Activated CD4-positive, alpha-beta T cell treated with anti-CD3 and anti-CD28 coated beads, Interleukin-2, amount 50 U/mL, for 1 hour (primary cell): ENCODE results near the gene PSMD14.

Source experiments
- DNase-seq: peaks from one replicate; pipeline ENCODE4 v3.0.0-alpha.2; 2020

PSMD14 gene

DNA sequence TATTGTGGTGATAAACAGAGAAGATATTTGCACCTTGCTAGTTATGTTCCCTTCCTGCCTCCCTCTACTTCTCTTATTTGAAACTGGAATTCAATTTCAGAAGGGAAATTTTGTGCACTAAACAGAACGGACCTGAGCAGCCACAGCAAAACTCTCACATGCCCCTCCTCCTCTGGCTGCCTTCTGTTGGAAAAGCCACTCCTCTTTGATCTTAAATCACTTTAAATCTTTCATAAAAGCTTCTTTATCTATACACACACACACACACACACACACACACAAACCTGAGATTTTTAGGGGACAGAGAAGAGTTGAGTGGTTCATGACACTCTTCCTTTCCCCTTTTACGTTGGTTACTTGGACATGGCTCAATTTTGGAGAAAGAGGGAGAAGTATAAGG is 113.5 kb downstream of the PSMD14 start:
- no peak for DNase-seq

- DNase-seq, result no peak
Measured at GRCh38 chr2:161422816-161423403, 114.7 kb downstream of the PSMD14 start.

DNA sequence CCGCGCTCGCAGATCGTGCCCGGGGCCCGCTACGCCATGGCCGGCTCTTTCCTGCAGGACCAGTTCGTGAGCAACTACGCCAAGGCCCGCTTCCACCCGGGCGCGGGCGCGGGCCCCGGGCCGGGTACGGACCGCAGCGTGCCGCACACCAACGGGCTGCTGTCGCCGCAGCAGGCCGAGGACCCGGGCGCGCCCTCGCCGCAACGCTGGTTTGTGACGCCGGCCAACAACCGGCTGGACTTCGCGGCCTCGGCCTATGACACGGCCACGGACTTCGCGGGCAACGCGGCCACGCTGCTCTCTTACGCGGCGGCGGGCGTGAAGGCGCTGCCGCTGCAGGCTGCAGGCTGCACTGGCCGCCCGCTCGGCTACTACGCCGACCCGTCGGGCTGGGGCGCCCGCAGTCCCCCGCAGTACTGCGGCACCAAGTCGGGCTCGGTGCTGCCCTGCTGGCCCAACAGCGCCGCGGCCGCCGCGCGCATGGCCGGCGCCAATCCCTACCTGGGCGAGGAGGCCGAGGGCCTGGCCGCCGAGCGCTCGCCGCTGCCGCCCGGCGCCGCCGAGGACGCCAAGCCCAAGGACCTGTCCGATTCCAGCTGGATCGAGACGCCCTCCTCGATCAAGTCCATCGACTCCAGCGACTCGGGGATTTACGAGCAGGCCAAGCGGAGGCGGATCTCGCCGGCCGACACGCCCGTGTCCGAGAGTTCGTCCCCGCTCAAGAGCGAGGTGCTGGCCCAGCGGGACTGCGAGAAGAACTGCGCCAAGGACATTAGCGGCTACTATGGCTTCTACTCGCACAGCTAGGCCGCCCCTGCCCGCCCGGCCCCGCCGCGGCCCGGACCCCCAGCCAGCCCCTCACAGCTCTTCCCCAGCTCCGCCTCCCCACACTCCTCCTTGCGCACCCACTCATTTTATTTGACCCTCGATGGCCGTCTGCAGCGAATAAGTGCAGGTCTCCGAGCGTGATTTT is 115.5 kb downstream of the PSMD14 start:
- DNase-seq, result no peak

- no peak for DNase-seq
Measured at GRCh38 chr2:161424394-161424769, 116.2 kb downstream of the PSMD14 start.

DNA sequence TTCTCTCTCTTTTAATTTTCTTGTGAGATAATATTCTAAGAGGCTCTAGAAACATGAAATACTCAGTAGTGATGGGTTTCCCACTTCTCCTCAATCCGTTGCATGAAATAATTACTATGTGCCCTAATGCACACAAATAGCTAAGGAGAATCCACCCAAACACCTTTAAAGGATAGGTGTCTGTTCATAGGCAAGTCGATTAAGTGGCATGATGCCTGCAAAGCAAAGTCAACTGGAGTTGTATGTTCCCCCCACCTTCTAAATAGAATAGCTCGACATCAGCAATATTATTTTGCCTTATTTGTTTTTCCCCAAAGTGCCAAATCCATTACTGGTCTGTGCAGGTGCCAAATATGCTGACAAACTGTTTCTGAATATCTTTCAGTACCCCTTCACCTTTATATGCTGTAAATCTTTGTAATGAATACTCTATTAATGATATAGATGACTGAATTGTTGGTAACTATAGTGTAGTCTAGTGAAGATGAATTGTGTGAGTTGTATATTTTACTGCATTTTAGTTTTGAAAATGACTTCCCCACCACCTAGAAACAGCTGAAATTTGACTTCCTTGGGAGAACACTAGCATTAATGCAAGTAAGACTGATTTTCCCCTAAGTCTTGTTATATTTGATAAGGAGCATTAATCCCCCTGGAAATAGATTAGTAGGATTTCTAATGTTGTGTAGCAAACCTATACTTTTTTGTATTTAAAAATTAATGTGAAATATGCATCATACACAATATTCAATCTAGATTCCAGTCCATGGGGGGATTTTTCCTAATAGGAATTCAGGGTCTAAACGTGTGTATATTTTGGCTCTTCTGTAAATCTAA is 116.9 kb downstream of the PSMD14 start:
- DNase-seq, result no peak

DNA sequence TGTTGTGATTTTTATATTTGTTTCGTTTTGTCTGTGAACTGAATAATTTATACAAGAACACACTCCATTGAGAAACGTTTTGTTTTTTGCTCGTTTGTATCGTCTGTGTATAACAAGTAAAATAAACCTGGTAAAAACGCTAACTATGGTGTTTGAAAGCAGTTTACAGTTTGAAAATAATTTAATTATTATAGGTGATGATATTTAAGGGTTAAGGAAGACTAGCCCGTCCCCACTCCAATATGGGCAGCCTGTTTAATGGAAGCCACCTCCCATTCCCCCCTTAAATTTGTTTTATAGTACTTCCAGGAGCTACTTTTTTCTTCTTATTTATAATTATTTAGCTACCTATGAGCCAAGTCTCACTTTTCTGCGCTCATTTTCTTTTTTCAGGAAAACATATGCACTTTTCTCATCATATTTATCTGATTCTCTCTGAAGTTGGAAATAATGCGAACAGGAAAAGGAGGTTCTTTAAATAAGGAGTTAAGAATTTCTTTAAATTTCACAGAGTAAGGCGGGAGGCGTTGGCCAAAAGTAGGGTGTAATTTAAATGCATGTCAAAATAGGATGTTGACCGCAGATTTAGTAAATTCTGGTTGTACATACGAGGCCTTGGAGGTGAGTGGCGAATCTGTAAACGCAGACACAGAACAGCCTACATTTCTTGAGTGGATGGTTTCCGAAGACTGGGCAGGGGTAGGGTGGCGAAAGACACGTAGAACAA is 117.7 kb downstream of the PSMD14 start:
- DNase-seq, result no peak

DNA sequence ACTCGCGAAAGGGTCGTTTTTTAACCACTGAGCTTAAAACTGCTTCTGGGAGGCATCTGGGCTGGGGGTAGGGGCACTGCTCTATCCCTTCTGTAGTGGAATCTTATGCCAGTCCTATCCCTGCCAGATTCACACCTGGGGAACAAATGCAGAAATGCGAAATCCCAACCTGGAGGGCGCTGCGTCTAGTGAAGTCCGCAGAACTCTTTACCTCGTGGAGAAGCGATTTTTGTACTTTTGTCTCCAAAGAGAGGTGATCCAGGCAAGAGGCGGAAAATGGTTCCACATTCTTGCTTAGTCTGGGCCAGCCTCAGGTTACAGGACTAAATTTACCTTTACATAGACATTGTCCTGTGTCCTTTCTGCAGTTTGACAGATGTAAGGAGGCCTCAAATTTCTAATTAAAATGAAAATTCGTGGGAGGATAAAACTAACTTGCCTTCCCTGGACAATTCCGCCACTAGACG is 118.3 kb downstream of the PSMD14 start:
- DNase-seq, result no peak

DNA sequence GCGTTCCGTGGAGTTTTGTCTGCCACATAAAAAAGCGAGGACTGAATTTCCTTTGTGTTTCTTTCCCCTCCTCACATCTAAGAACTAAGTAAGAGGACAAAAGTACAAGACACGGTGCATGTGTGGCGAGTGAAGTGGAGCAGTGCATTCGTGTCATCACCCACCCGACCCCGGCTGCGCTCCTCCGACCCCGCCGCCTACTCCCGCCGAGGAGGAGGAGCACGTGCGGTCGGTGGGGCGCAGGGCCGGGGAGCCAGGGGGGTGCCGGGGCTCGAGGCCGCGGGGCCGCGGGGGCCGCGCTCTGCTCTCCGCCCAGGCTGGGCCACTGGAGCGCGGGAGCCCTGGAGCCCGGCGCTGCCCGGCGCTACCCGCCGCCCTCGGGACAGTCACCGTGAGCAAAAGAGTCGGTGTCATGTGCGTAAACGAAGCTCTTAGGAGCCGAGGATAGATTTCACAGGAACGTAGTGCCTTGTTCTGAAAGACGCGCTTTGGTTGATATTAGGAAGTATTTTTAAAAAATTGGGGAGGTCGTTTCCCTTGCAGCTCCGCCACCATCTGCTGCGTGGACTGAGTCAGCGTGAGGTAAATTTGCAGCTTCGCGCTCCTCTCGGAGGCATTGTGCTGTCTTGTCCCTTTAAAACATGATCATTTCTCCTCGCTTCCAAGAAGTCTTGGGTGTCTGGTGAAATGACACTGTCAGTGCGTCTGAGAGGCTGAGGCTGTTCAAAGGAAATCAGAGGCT is 118.9 kb downstream of the PSMD14 start:
- DNase-seq, result no peak

DNA sequence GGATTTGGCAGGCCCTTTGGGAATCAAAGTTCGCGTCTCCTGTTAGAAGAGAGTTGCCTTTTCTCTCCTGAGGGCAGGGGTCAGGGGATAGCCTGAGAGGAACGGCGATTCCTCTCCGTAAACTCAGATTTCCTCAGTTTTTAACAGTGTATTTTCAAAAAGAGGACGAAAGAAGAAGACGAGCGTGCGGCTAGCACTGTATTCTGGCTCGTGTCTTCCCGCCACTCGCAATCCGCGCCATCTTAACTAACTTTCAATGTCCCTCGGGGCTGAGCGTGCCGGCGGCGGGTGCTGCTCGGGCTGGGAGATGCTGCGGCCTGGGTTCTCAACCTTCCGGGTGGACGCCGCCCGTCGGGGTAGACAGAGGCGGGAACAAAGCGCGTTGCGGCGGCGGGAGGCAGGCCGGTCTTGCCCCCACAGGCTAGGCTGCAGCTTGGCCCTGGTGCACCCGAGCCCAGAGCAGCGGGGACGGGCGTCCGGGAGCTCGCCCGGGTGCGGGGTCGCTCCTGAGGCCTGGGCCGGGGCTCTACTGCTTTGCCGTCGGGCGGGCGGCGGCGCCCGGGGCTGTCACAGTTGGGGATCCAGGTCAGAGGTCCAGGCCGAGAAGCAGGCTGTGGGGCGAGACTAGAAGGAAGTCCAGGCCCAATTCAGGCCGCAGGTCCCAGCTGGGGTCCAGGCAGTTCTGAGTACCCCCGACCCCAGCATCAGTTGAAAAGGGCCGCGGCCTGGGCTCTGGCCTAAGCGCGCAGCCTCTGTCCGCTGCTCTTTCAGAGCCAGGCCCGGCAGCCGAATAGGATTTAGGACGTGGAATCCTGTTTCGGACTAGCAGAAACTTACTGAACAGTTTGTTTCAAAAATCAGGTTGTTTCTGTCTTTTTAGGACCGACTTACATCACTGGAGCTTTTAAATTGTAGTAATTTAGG is 119.7 kb downstream of the PSMD14 start:
- no peak for DNase-seq

GRCh38 chr2:161430386-161430785 is 122.2 kb downstream of the PSMD14 start:
- DNase-seq, result no peak

DNA sequence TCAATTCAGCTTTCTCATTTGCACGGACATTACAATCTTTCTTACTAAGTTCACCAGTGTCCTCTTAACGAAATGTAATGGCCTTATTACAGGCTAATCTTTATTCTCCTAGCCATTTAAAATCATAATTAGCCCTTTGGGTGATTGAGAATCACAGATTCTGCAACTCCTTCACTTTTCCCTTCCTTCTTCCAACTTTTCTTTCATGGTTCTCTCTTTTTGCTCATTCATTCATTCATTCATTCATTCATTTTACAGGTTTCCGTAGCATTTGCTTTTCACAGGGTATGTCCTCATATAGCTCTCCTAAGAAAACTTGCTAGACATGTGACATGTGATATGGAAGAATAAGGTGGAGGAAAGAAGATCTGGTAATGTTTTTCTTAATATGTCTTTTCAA is 123.9 kb downstream of the PSMD14 start:
- DNase-seq, result no peak

- DNase-seq, result no peak
Measured at GRCh38 chr2:161434118-161434517, 125.9 kb downstream of the PSMD14 start.

DNA sequence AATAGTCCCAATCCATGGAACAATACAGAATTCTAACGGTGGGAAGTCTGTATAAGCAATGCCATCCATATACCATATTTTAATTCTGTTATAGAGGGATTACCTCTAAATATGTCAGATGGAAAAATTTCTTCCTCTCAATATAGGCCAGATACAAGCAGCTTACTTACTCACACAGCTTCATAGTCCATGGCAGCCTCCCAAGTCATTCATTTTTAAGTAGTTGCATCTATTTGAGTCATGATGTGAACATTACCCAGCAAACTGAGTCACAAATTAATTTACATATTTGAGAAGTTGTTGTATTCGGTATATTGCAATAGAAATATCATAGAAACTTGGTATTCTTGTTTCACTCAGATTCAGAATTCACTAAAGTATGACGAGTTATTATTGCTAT is 128.2 kb downstream of the PSMD14 start:
- DNase-seq, result no peak

GRCh38 chr2:161438598-161438997 is 130.4 kb downstream of the PSMD14 start:
- no peak for DNase-seq

DNA sequence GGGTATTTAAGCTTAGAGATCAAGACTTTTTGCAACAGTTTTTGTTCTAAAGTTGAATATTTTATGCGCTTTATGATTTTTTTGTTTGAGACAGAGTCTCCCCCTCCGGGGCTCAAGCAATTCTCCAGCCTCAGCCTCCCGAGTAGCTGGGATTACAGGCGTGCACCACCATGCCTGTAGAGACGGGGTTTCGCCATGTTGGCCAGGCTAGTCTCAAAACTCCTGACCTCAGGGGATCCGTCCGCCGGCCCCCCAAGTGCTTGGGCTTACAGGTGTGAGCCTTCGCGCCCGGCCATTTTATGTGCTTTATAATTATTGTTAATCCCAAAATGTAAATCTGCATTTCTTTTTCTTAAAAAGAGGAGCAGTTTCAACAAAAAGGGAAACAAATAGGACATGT is 136.9 kb downstream of the PSMD14 start:
- no peak for DNase-seq

GRCh38 chr2:161448431-161448830 is 140.2 kb downstream of the PSMD14 start:
- no peak for DNase-seq
